ENCODE results near the gene PAF1. TPM values are rescaled to one million over a fixed set of nuclear protein-coding genes. Genes with fewer than 3 reads are reported as not detected.

The PAF1 gene
- total RNA-seq, 1 experiment from 2014 or later, result 53.5 TPM

- ChIA-PET CTCF (interaction anchor here (0.7 to 2.0 kb wide), 5 partner anchors 10 to 70 kb away, joined by 3 to 51 read pairs (median 5); partner anchors contain the start of genes MED29, PAF1 and SAMD4B), POLR2A (interaction anchor here (1.1 to 2.3 kb wide), 4 partner anchors 10 to 24 kb away, joined by 7 to 35 read pairs (median 10); partner anchors contain the start of genes MED29, PAF1 and RPS16), RAD21 (ENCODE audit: low non-redundant PET in 1 of 2, low total read pairs in 2 of 2, uncharacterized antibody in 2 of 2, unreplicated experiment in 2 of 2) (interaction anchor here (1.4 to 1.9 kb wide), 3 partner anchors 9 to 14 kb away, joined by 4 to 21 read pairs (median 14); no protein-coding TSS in a partner anchor)
- no peak overlapping the region for H2AFZ ChIP-seq (ENCODE audit: low read depth, low read length, poor library complexity, severe bottlenecking)
- peak; percentile 84 for DNase-seq (ENCODE audit: low read depth, low spot score)
- peak overlapping the region; percentile 100 for H3K27ac ChIP-seq (ENCODE audit: low read depth, low read length)
- H3K27me3 ChIP-seq (ENCODE audit: insufficient read depth, low read length), result no peaks in the 10 kb centered on the region
- peak overlapping the region; percentile 8 to 90; a peak in 2 of 4 replicates for H3K4me3 ChIP-seq (replicated peaks in 1 of 2; ENCODE audit: low read depth in 1 of 2, low read length in 2 of 2)
- H3K36me3 ChIP-seq (ENCODE audit: control insufficient read depth in 1 of 2, insufficient read depth in 2 of 2, low read length in 2 of 2), result peaks cover 2 to 12% of the 10 kb centered on the region in 2 experiments; a peak in 1 of 4 replicates
- intact Hi-C loops (cut with micrococcal nuclease), result loop anchor here (1.0 to 5.0 kb wide), 7 partner anchors 9 to 289 kb away; partner anchors contain the start of genes MED29, PAF1 and SAMD4B
- peaks cover 33 to 65% of the 10 kb centered on the region in 2 experiments for H3K4me1 ChIP-seq (ENCODE audit: control insufficient read depth in 1 of 2, insufficient read depth in 2 of 2, low read length in 2 of 2)
- peak; percentile 52 for ATAC-seq
- H3K9me2 ChIP-seq (ENCODE audit: insufficient read depth), result no peaks in the 10 kb centered on the region
- H3K9ac ChIP-seq (ENCODE audit: low read length), result peak overlapping the region; percentile 97
- H3K4me2 ChIP-seq (ENCODE audit: low read length), result peak overlapping the region; percentile 92
- no TSS peak for BruUV-seq (replicated peaks)
- H4K20me1 ChIP-seq (ENCODE audit: insufficient read depth), result peaks cover 5% of the 10 kb centered on the region; the same call in 1 of the 2 replicates
- peaks cover 23% of the 10 kb centered on the region for H3K79me2 ChIP-seq (ENCODE audit: insufficient read depth, low read length)
- H3K9me3 ChIP-seq (ENCODE audit: control insufficient read depth in 1 of 2, insufficient read depth in 1 of 2, low read depth in 1 of 2, low read length in 2 of 2), result no peaks in the 10 kb centered on the region
- TF ChIP-seq CTCF (IDR thresholded peaks at IDR 0.05 in 2 of 3, conservative IDR thresholded peaks at IDR 0.05 in 1 of 3; ENCODE audit: borderline replicate concordance in 1 of 3, insufficient read depth in 1 of 3, low read depth in 2 of 3, low read length in 2 of 3), result peak in 2 of 3 experiments; percentile 86 to 98; a peak in 4 of 6 replicates
- TF ChIP-seq YY1 (IDR thresholded peaks at IDR 0.05; ENCODE audit: extremely low read depth, insufficient replicate concordance, low read depth, low read length), result no peak
Measured at GRCh38 chr19:39411832-39412099, 20.9 kb upstream of the PAF1 start.

GRCh38 chr19:39411081-39411831 lies 20.4 kb upstream of the PAF1 start:
- RAD21 ChIA-PET (ENCODE audit: low non-redundant PET in 1 of 2, low total read pairs in 2 of 2, uncharacterized antibody in 2 of 2, unreplicated experiment in 2 of 2), result interaction anchor here (1.4 to 1.9 kb wide), 3 partner anchors 9 to 14 kb away, joined by 4 to 21 read pairs (median 14); no protein-coding TSS in a partner anchor
- Histone ChIP-seq H3K4me2 (ENCODE audit: low read length) (peak overlapping the region; percentile 92), H3K27me3 (ENCODE audit: insufficient read depth, low read length) (no peaks in the 10 kb centered on the region), H3K9ac (ENCODE audit: low read length) (peak overlapping the region; percentile 97), H3K36me3 (ENCODE audit: control insufficient read depth in 1 of 2, insufficient read depth in 2 of 2, low read length in 2 of 2) (peaks cover 2 to 12% of the 10 kb centered on the region in 2 experiments; a peak in 1 of 4 replicates), H4K20me1 (ENCODE audit: insufficient read depth) (peaks cover 5% of the 10 kb centered on the region; the same call in 1 of the 2 replicates), H3K79me2 (ENCODE audit: insufficient read depth, low read length) (peaks cover 26% of the 10 kb centered on the region), H3K27ac (ENCODE audit: low read depth, low read length) (peak overlapping the region; percentile 100), H3K4me1 (ENCODE audit: control insufficient read depth in 1 of 2, insufficient read depth in 2 of 2, low read length in 2 of 2) (peaks cover 33 to 67% of the 10 kb centered on the region in 2 experiments), H3K9me3 (ENCODE audit: control insufficient read depth in 1 of 2, insufficient read depth in 1 of 2, low read depth in 1 of 2, low read length in 2 of 2) (no peaks in the 10 kb centered on the region), H3K4me3 (replicated peaks in 1 of 2; ENCODE audit: low read depth in 1 of 2, low read length in 2 of 2) (peak overlapping the region; percentile 90 to 98), H3K9me2 (ENCODE audit: insufficient read depth) (no peaks in the 10 kb centered on the region), H2AFZ (ENCODE audit: low read depth, low read length, poor library complexity, severe bottlenecking) (no peak overlapping the region)
- TF ChIP-seq REST (IDR thresholded peaks at IDR 0.05; ENCODE audit: low read depth), result no peak
- peak; percentile 46; the same call in 1 of the 2 replicates for TF ChIP-seq POLR2AphosphoS5 (IDR thresholded peaks at IDR 0.05; ENCODE audit: low read depth, low read length)
- CTCF ChIA-PET, result interaction anchor here (1.0 to 2.0 kb wide), 4 partner anchors 9 to 69 kb away, joined by 3 to 51 read pairs (median 6); partner anchors contain the start of genes MED29, PAF1 and SAMD4B
- POLR2A ChIA-PET, result interaction anchor here (1.1 to 2.3 kb wide), 4 partner anchors 9 to 24 kb away, joined by 7 to 35 read pairs (median 10); partner anchors contain the start of genes MED29, PAF1 and RPS16
- intact Hi-C loops (cut with micrococcal nuclease), result loop anchor here (1.0 to 5.0 kb wide), 3 partner anchors 9 to 69 kb away; partner anchors contain the start of gene SAMD4B
- no peak for DNase-seq (ENCODE audit: low read depth, low spot score)
- ATAC-seq, result no peak
- no TSS peak for BruUV-seq (replicated peaks)
